HG03097 (cell line): ENCODE measurements around the gene NUDT16L1.
"Not testable (repeated sequence)": the region's sequence is repeated elsewhere in the genome, so short reads cannot be mapped to it uniquely, and the experiment has no call there.

ENCODE experiments used
- ATAC-seq: cut with Tn5 transposase; IDR thresholded peaks from one replicate; pipeline ENCODE4 v1.9.1; 2021; ENCODE audit not compliant: unreplicated experiment, low FRiP score

Gene NUDT16L1

GRCh38 chr16:4713663-4714501 lies 20.5 kb downstream of the NUDT16L1 start:
- no peak for ATAC-seq

GRCh38 chr16:4714996-4715395 lies 21.6 kb downstream of the NUDT16L1 start:
- no peak for ATAC-seq

- no peak for ATAC-seq
Measured at GRCh38 chr16:4718466-4718865, 25.1 kb downstream of the NUDT16L1 start.

- no peak for ATAC-seq
Measured at GRCh38 chr16:4723071-4723767, 29.9 kb downstream of the NUDT16L1 start.

GRCh38 chr16:4724661-4725270 lies 31.4 kb downstream of the NUDT16L1 start:
- no peak for ATAC-seq

- ATAC-seq = no peak
Measured at GRCh38 chr16:4726616-4727015, 33.3 kb downstream of the NUDT16L1 start.

- no peak for ATAC-seq
Measured at GRCh38 chr16:4728676-4729075, 35.3 kb downstream of the NUDT16L1 start.

- no peak for ATAC-seq
Measured at GRCh38 chr16:4729876-4730275, 36.5 kb downstream of the NUDT16L1 start.

GRCh38 chr16:4733211-4733742 lies 39.9 kb downstream of the NUDT16L1 start:
- ATAC-seq = no peak

GRCh38 chr16:4733747-4734062 lies 40.3 kb downstream of the NUDT16L1 start:
- no peak for ATAC-seq

GRCh38 chr16:4734063-4734729 lies 40.8 kb downstream of the NUDT16L1 start, which contains the start of the genes ANKS3 and DNAAF8:
Gene ANKS3 (minus strand): TSS chr16:4734271. CDS start chr16:4730149, 4,122 bp downstream.
Gene DNAAF8 (plus strand): TSS chr16:4734537. CDS start chr16:4736515, 1,978 bp downstream.
- peak; percentile 75 for ATAC-seq

GRCh38 chr16:4734730-4735535 lies 41.6 kb downstream of the NUDT16L1 start:
- peak; percentile 45 for ATAC-seq

GRCh38 chr16:4736546-4736945 lies 43.2 kb downstream of the NUDT16L1 start:
- ATAC-seq = no peak

GRCh38 chr16:4737545-4737944 lies 44.2 kb downstream of the NUDT16L1 start:
- ATAC-seq = no peak

- not testable (repeated sequence) for ATAC-seq
Measured at GRCh38 chr16:4738370-4738769, 45.0 kb downstream of the NUDT16L1 start.

GRCh38 chr16:4743226-4743878 lies 50.0 kb downstream of the NUDT16L1 start:
- no peak for ATAC-seq

- no peak for ATAC-seq
Measured at GRCh38 chr16:4744555-4745273, 51.4 kb downstream of the NUDT16L1 start.

- no peak for ATAC-seq
Measured at GRCh38 chr16:4745274-4745569, 51.9 kb downstream of the NUDT16L1 start.
